H54 (cell line): ENCODE measurements around the gene BUD23.

Experiments
- DNase-seq: peaks from one replicate; pipeline ENCODE4 v3.0.0; 2011; ENCODE audit warnings: low spot score, mixed read lengths; ENCODE audit not compliant: insufficient read length
- FAIRE-seq: peaks from 3 replicates; lab custom pipeline; 2011; peaks lifted over from hg19 to GRCh38; lab: Jason Lieb, UNC
- POLR2A ChIP-seq: IDR thresholded peaks from 2 replicates; pipeline ENCODE4 v1.6.1; 2011; ENCODE audit warnings: low read depth, mild to moderate bottlenecking, low read length

BUD23 gene

DNA sequence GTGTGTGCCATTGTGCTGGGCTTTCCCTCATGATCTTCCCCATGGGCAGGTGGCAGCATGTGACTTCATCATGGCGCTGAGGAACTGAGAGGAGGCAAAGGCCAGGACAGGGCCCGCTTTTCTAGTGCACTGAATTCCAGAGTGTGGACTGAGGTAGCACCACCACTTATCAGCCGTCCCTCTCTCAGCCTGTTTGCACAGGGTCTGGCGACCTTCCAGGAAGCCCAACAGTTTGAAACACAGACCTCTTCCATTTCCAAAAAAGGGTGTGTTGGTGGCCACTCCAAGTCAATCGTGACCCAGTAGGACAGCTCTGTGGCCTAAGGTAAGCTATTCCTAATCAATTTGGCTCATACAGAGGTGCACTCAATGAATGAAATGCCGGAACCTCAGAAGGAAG lies 4.5 kb upstream of the BUD23 start:
- no peak for TF ChIP-seq POLR2A
- FAIRE-seq (no peak), DNase-seq (no peak)

DNA sequence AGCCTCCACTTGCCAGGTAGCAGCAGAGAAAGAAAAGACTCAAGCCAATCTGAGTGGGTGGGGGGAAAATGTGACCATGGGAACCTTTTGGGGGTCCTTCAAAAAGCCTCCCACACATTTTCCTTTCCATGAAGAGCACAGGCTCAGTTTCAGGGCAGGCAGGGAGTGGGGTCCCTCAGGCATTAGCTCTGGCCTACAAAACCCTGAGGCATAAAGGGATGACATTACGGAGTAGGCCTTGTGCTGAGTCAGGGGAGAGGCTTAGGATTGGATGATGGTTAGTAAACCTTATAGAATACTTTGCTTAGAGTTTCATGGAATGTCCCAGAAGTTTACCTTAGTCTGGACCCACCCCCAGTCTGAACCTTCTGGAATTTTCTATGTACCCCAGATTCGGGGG lies 3.7 kb upstream of the BUD23 start:
- no peak for TF ChIP-seq POLR2A
- no peak for FAIRE-seq
- no peak for DNase-seq

DNA sequence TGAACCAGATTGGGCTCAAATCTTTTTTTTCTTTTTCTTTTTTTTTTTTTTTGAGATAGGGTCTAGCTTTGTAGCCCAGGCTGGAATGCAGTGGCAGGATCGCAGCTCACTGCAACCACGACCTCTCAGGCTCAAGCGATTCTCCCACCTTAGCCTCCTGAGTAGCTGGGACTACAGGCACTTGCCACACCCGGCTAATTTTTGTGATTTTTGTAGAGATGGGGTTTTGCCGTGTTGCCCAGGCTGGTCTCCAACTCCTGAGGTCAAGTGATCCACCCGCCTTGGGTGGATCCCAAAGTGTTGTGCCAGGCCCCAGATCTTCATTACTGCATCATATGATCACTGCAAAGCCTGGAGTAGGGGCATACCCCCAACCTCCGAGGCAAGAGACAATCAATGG lies 2.9 kb upstream of the BUD23 start:
- DNase-seq (no peak), FAIRE-seq (no peak)
- TF ChIP-seq POLR2A = no peak

DNA sequence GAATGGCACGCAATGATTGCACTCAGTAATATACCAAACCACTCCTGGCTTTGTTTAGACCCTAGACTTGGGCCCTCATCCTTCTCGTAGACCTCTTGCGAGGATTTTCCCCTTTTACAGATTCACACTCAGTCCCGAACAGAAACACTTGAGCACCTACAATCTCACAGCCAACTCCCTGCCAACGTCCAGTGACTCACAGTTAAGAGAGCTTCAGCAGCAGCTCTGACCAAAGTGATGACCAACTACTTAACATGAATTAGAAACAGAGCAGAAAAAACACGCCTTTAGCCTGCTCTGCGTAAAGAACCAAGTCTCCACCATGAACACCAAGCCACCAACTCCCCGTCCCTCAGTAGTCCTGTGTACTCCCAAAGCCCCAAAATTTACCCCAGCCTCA lies 2.4 kb upstream of the BUD23 start:
- TF ChIP-seq POLR2A = no peak
- no peak for DNase-seq

DNA sequence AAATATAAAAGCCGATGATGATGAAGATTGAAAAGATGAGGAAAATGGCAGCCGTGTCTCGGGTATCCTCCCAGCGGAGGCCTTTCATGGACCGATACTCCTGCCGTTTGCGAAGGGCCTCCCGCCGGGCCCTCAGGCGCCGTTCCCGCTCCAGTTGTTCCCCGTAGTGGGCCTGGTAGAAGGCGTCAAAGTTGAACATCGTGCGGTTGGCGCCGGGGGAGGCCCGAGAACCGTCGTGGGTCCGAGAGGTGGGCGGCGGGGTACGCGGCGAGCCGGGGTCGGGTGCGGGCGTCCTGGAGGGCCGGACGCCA lies 697 bp upstream of the BUD23 start:
- no peak for DNase-seq
- no peak for TF ChIP-seq POLR2A
- no peak for FAIRE-seq

More for the DNA sequence above, 2.4 kb upstream of the BUD23 start:
- no peak for FAIRE-seq

DNA sequence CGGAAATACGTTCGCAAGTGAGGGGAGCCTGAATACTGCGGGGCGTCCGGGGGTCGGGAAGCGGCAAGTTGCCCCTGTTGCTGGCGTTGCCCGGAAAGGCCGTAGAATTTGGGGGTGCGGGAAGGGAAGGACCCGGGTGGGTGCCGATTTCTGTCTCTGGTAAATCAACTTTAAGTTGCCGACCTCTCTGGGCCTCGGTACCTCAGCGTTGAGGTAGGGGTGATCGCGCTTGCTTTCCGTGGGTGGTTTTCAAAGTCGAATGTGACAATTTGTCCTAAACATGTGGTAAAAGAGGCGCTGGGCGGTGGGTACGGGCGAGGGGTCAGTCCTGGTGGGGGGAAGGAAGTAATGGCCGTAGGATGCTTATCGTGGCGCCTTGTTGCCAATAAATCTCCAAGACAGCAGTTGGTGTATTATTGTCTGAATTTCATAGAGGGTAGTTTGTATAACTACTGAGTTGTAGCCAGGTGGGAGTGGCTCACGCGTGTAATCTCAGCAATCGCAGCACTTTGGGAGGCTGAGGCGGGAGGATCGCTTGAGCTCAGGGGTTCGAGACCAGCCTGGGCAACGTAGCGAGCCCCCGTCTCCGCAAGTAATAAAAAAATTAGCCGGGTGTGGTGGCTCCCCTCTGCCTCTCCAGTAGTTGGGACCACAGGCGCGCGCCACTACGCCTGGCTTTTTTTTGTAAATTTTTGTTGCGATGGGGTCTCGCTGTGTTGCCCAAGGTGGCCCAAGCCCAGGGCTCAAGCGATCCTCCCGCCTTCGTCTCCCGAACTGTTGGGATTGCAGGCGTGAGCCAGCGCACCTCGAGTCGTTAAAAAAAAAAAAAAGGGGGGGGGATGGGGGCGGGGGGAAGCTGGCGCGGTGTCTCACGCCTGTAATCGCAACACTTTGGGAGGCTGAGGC lies 644 bp downstream of the BUD23 start:
- TF ChIP-seq POLR2A = no peak
- DNase-seq (no peak), FAIRE-seq (no peak)

DNA sequence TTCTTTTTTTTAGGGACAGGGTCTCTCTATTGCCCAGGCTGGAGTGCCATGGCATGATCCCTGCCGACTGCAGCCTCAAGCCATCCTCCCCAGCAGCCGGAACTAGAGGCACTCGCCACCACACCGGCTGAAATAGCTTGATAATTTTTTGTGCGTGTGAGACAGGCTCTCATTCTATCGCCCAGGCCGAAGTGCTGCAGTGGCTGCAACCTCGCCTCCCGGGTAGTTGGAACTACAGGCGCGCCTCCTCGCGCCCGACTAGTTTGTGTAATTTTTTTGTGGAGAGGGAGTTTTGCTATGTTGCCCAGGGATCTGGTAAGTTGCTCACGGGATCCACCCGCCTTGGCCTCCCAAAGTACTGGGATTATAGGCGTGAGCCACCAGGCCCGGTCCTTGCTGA lies 1.9 kb downstream of the BUD23 start:
- TF ChIP-seq POLR2A = no peak
- no peak for DNase-seq
- no peak for FAIRE-seq

DNA sequence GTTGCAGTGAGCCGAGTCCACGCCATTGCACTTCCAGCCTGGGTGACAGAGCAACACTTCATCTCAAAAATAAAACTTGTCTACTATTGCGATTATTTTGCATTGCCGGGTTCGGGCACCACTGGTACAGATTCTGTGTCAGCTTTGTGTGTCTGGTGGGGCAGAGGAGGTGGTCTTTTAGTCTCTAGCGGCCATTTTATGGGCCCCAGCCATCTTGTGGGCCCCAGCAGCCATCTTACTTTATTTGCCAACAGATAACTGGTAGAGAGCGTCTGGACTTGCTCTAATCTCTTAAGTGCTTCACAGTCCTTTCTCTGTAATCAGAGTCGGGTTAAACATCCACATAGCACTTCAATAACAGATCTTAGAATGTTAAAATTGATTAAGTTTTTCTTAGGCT lies 4.9 kb downstream of the BUD23 start:
- no peak for TF ChIP-seq POLR2A
- FAIRE-seq = no peak
- no peak for DNase-seq

DNA sequence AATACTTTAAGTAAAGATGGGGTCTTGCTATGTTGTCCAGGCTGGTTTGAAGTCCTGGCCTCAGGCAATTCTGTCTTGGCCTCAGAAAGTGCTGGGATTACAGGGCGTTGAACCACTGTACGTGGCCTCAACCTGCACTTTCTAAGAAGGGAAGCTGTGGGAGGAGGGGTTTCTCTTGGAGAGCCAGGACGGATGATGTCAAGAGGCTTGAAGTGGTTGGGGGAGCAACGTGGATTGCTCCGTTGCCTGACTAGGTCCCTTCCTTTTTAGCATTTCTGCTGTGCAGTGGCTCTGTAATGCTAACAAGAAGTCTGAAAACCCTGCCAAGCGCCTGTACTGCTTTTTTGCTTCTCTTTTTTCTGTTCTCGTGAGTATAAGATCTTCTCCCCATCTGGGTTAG lies 7.2 kb downstream of the BUD23 start:
- no peak for FAIRE-seq
- DNase-seq = no peak
- TF ChIP-seq POLR2A = no peak

DNA sequence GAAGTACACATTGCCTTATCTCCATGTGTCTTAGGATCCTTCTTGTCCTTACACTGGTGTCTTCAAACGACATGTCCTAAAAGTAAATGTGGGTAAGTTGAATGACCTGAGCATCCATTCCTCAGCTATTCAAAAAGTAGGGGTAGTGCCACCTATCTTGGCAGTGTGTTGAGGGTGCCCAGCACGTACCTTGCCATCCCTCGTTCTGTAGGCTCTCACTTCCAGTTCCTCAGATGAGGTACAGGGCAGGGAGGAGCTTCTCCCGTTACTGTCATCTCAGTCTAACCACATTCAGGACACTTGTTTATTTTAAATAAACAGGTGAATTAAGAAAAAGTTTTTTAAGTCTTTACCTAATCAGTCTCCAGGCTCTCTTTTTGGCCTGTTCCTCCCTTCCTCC lies 13.0 kb downstream of the BUD23 start:
- no peak for TF ChIP-seq POLR2A
- DNase-seq (no peak), FAIRE-seq (no peak)

DNA sequence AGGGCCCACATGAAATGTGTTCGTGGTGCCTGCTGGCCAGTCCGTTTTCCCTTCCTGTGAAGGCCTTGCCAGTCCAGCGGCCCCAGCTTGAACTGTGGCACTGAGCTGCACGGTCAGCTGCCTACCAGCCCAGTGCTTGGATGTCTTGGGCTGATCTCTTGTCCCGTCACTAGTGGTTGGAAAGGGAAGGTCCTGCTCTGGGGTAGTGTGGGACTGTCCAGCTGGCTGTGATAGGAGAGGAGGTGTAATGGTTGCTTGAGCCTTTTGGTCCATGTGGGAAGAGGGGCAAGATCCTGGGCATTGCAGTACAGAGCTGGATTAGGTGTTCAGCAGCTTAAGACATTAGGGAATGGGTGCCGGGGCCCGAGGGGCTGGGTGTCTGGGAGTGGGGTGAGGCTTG lies 15.0 kb downstream of the BUD23 start:
- DNase-seq (no peak), FAIRE-seq (no peak)
- no peak for TF ChIP-seq POLR2A

DNA sequence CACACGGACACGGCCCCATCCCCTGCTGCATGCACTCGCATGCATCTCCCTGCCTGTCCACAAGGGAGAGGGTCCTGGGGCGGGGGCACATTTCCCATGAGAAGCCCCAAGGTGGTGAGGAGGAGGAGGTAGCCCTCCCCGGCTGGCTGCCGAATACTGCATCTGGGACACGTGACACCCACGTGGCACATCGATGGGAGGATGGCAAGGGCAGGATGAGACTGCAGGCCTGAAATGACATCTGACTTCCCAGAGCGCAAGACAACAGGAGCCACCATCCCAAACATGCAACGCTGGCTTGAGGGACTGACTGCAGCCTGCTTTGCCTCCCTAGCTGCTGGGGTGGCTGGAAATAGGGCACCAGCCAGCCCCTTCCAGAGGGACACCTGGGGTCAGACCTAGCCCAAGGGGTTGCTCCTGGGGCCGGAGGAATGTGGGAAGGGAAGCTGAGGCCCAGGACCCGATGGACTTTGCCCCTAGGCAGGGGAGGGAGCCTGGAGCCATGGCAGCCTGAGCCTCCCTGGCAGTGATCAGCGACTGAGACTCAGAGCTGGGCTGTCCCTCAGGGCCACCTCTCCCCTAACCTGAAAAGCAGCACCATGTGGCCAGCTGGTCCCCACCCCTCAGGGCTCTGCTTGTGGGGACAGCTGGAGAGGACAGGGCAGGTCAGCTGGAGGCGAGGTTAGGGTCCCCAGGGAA lies 16.1 kb downstream of the BUD23 start:
- no peak for TF ChIP-seq POLR2A
- FAIRE-seq (no peak), DNase-seq (no peak)

DNA sequence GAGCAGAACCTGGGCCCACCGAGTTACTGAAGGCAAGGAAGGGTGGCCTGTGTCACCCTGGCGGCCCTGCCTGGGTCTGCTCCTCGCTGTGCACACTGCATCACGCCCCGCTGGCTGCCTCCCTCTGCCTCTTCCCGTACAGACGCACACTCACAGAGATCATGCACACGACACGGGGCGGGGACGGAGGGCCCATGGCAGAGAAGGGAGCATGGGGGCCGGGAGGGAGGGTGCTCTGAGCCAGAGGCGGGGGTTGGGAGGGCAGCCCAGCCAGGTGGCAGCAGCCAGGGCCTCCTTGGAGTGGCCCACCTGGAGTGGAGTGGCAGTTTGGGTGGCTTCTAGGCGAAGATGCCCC lies 16.6 kb downstream of the BUD23 start:
- TF ChIP-seq POLR2A = no peak
- FAIRE-seq (no peak), DNase-seq (no peak)

DNA sequence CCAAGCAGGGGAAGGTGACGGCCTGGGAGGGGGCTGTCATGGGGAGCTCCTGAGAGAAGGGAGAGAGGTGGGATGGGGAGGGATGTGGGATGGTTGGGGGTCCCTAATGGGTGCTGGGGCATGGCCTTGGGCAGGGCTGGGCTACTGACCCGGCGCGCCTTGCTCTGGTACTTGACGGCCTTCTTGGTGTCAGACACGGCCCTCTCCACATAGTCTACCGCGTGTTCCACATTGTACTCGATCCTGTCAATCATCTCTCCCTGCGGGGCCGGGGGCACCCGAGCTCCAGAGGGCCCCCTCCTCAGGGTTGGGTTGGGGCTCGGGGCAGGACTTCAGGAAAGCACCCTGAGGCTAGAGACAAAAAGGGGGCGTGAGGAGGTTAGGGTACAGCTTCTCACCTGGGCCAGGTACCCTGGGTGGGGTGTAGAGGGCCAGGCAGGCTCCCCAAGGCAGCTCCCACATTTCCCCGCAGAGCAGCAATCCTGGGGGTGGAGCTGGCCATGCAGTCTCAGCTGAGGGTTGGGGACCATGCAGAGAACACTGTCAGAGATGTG lies 17.3 kb downstream of the BUD23 start:
- FAIRE-seq = no peak
- no peak for DNase-seq
- TF ChIP-seq POLR2A = no peak

DNA sequence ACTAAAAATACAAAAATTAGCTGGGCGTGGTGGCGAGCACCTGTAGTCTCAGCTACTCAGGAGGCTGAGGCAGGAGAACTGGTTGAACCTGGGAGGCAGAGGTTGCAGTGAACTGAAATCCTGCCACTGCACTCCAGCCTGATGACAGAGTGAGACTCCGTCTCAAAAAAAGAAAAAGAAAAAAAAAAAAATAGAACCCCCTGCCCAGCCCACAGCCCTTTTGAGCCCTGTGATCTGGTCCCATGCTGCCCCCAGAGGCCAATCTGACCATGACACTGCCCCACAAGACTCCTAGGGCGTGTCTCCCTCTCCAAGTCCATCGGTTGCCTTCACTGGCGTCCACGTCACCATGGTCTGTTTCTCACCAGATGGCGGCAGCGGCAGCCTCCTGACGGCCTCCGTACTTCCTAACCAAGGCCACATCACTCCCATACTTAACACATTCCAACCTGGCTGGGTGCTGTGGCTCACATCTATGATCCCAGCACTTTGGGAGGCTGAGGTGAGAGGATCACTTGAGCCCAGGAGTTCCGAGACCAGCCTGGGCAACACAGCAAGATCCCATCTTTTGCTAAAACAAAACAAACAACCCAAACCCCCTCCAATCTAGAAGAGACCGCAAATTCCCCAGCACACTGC lies 18.1 kb downstream of the BUD23 start:
- DNase-seq (no peak), FAIRE-seq (no peak)
- no peak for TF ChIP-seq POLR2A
